KMS-11 (cell line): ENCODE results near the gene COQ9.

Source experiments
- H2AFZ ChIP-seq: fragments of 200-600 bp; sonication (generic); 2 replicates; pipeline ENCODE4 v1.6.1; 2016; ENCODE audit warnings: antibody characterized with exemption, mixed run types, low read depth
- H3K27ac ChIP-seq: fragments of 200-600 bp; sonication (generic); 2 replicates; pipeline ENCODE4 v1.6.1; 2016; ENCODE audit warnings: mild to moderate bottlenecking, mixed run types
- H3K27me3 ChIP-seq: fragments of 200-600 bp; sonication (generic); 2 replicates; pipeline ENCODE4 v1.6.1; 2017; ENCODE audit warnings: mild to moderate bottlenecking, low read depth, mixed run types, moderate library complexity; ENCODE audit not compliant: insufficient read depth
- H3K36me3 ChIP-seq: fragments of 200-600 bp; sonication (generic); 2 replicates; pipeline ENCODE4 v1.6.1; 2017; ENCODE audit warnings: mild to moderate bottlenecking, mixed run types; ENCODE audit not compliant: insufficient read depth
- H3K4me1 ChIP-seq: fragments of 200-600 bp; sonication (generic); 2 replicates; pipeline ENCODE4 v1.6.1; 2016; ENCODE audit warnings: mild to moderate bottlenecking, low read depth, mixed run types; ENCODE audit not compliant: poor library complexity, severe bottlenecking
- H3K4me2 ChIP-seq: fragments of 200-600 bp; sonication (generic); 2 replicates; pipeline ENCODE4 v1.7.0; 2016; ENCODE audit warnings: mild to moderate bottlenecking, mixed run types
- H3K4me3 ChIP-seq: fragments of 200-600 bp; sonication (generic); IDR thresholded peaks from 2 replicates; pipeline ENCODE4 v1.6.1; 2017; ENCODE audit warnings: low read depth, low read length, mixed read lengths; ENCODE audit not compliant: insufficient read depth
- H3K79me2 ChIP-seq: fragments of 200-600 bp; sonication (generic); 2 replicates; pipeline ENCODE4 v1.6.1; 2016; ENCODE audit warnings: low read depth, mixed run types; ENCODE audit not compliant: insufficient read depth
- H3K9ac ChIP-seq: fragments of 200-600 bp; sonication (generic); 2 replicates; pipeline ENCODE4 v1.6.1; 2016; ENCODE audit warnings: mild to moderate bottlenecking, mixed run types
- H4K20me1 ChIP-seq: fragments of 200-600 bp; sonication (generic); 2 replicates; pipeline ENCODE4 v1.6.1; 2016; ENCODE audit warnings: mild to moderate bottlenecking, mixed run types; ENCODE audit not compliant: insufficient read depth
- TF ChIP-seq, protein P1 (sequence below): fragments of 200-600 bp; sonication (generic); conservative IDR thresholded peaks from 2 replicates; pipeline ENCODE4 v1.6.1; 2017; ENCODE audit warnings: low read depth, mild to moderate bottlenecking, antibody characterized with exemption, low read length, moderate library complexity, mixed read lengths

Gene COQ9

GRCh38 chr16:57472665-57473060 lies 25.4 kb downstream of the COQ9 start:
- TF ChIP-seq, protein P1, sequence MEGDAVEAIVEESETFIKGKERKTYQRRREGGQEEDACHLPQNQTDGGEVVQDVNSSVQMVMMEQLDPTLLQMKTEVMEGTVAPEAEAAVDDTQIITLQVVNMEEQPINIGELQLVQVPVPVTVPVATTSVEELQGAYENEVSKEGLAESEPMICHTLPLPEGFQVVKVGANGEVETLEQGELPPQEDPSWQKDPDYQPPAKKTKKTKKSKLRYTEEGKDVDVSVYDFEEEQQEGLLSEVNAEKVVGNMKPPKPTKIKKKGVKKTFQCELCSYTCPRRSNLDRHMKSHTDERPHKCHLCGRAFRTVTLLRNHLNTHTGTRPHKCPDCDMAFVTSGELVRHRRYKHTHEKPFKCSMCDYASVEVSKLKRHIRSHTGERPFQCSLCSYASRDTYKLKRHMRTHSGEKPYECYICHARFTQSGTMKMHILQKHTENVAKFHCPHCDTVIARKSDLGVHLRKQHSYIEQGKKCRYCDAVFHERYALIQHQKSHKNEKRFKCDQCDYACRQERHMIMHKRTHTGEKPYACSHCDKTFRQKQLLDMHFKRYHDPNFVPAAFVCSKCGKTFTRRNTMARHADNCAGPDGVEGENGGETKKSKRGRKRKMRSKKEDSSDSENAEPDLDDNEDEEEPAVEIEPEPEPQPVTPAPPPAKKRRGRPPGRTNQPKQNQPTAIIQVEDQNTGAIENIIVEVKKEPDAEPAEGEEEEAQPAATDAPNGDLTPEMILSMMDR = no peak
- Histone ChIP-seq H2AFZ (no peak overlapping the region), H3K79me2 (no peaks in the 10 kb centered on the region), H3K4me1 (peaks cover 13% of the 10 kb centered on the region), H3K9ac (no peak overlapping the region), H4K20me1 (no peaks in the 10 kb centered on the region), H3K4me2 (no peak overlapping the region), H3K27ac (no peak overlapping the region), H3K36me3 (no peaks in the 10 kb centered on the region; the same call in 1 of the 2 replicates), H3K27me3 (no peaks in the 10 kb centered on the region), H3K4me3 (no peak overlapping the region)

- Histone ChIP-seq H4K20me1 (no peaks in the 10 kb centered on the region), H3K36me3 (no peaks in the 10 kb centered on the region; the same call in 1 of the 2 replicates), H3K4me2 (no peak overlapping the region), H3K4me3 (no peak overlapping the region), H3K27ac (no peak overlapping the region), H3K79me2 (no peaks in the 10 kb centered on the region), H3K27me3 (no peaks in the 10 kb centered on the region), H3K9ac (no peak overlapping the region), H2AFZ (no peak overlapping the region), H3K4me1 (peaks cover 13% of the 10 kb centered on the region)
- TF ChIP-seq, protein P1 = no peak
Observed at GRCh38 chr16:57473176-57473840, 26.0 kb downstream of the COQ9 start.

DNA sequence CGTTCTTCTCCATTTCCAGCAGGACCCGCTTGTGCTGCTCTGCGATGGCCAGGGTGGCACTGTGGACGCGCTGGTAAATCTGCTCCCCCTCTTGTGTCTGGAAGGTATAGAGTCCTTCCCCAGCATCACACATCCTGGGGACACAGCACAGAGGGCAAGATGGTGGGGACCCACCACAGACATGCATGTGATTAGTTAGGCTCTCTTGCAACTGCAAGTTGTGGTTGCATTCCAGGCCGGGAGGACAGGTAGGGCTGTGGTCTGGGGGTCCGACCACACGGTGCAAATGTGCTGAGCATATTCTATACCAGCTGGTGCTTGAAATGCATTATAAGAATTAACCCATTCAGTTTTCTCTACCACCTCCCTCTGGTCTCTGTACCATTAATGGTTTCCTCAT lies 26.6 kb downstream of the COQ9 start:
- H3K4me2 ChIP-seq = no peak overlapping the region
- no peaks in the 10 kb centered on the region for H3K27me3 ChIP-seq
- H3K27ac ChIP-seq = no peak overlapping the region
- no peak overlapping the region for H3K9ac ChIP-seq
- peaks cover 13% of the 10 kb centered on the region for H3K4me1 ChIP-seq
- no peaks in the 10 kb centered on the region; the same call in 1 of the 2 replicates for H3K36me3 ChIP-seq
- no peak overlapping the region for H2AFZ ChIP-seq
- TF ChIP-seq, protein P1 = no peak
- no peaks in the 10 kb centered on the region for H3K79me2 ChIP-seq
- H4K20me1 ChIP-seq = no peaks in the 10 kb centered on the region
- H3K4me3 ChIP-seq = no peak overlapping the region

- Histone ChIP-seq H3K27me3 (no peaks in the 10 kb centered on the region), H3K79me2 (no peaks in the 10 kb centered on the region), H3K4me2 (no peak overlapping the region), H3K27ac (no peak overlapping the region), H2AFZ (no peak overlapping the region), H3K4me3 (no peak overlapping the region), H3K9ac (no peak overlapping the region), H3K36me3 (no peaks in the 10 kb centered on the region), H4K20me1 (no peaks in the 10 kb centered on the region), H3K4me1 (peaks cover 13% of the 10 kb centered on the region)
- TF ChIP-seq, protein P1 = no peak
Observed at GRCh38 chr16:57474671-57475661, 27.7 kb downstream of the COQ9 start.
